COLO829 (cell line): Measurements from ENCODE around the gene MYRF.

Source experiments
- DNase-seq: peaks from one replicate; pipeline ENCODE4 v3.0.0; 2012; ENCODE audit warnings: low spot score

Gene MYRF

GRCh38 chr11:61820174-61820573 is 67.7 kb downstream of the MYRF start:
- DNase-seq, result no peak

- no peak for DNase-seq
Observed at GRCh38 chr11:61826930-61827570, 74.6 kb downstream of the MYRF start.

GRCh38 chr11:61827571-61828378 is 75.3 kb downstream of the MYRF start, which contains the start of gene FADS2:
Gene FADS2, plus strand, starts transcription at chr11:61828300. Its CDS starts 91 bp downstream, at chr11:61828391.
- no peak for DNase-seq

- DNase-seq, result no peak
Observed at GRCh38 chr11:61828379-61828628, 75.9 kb downstream of the MYRF start.

- no peak for DNase-seq
Observed at GRCh38 chr11:61828629-61829407, 76.4 kb downstream of the MYRF start.

- no peak for DNase-seq
Observed at GRCh38 chr11:61829806-61830205, 77.4 kb downstream of the MYRF start.

GRCh38 chr11:61830237-61831105 is 78.0 kb downstream of the MYRF start:
- no peak for DNase-seq

- no peak for DNase-seq
Observed at GRCh38 chr11:61832207-61832606, 79.8 kb downstream of the MYRF start.

- DNase-seq, result no peak
Observed at GRCh38 chr11:61832754-61833153, 80.3 kb downstream of the MYRF start.

- no peak for DNase-seq
Observed at GRCh38 chr11:61833471-61833870, 81.0 kb downstream of the MYRF start.

- DNase-seq, result no peak
Observed at GRCh38 chr11:61833926-61834277, 81.5 kb downstream of the MYRF start.

- no peak for DNase-seq
Observed at GRCh38 chr11:61834278-61835048, 82.0 kb downstream of the MYRF start.

- no peak for DNase-seq
Observed at GRCh38 chr11:61836193-61836592, 83.8 kb downstream of the MYRF start.

GRCh38 chr11:61837411-61838005 is 85.1 kb downstream of the MYRF start:
- no peak for DNase-seq
